ENCODE results near the gene CHRNB4.

DNA sequence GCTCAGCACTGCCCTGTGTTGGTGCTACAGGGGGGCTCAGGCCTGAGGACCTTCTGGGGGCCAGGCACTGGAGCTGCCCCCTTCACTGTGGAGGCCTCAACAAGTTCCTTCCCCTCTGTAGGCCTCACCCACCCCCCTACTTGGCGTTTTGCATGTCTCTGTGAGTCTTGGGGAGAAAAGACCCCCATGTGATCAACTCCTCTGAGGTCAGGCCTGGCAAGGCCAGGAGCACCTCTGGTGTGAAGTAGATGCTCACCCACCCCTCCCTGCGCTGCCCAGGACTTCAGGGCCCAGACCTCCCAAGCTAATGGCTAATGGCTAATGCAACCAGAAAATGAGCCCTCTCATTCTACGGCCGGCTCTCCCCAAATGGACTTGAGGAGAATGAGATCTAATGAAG, 34.2 kb upstream of the CHRNB4 start:
- no peak for TF ChIP-seq POLR2A (IDR thresholded peaks at IDR 0.05)
- TF ChIP-seq, protein P1, sequence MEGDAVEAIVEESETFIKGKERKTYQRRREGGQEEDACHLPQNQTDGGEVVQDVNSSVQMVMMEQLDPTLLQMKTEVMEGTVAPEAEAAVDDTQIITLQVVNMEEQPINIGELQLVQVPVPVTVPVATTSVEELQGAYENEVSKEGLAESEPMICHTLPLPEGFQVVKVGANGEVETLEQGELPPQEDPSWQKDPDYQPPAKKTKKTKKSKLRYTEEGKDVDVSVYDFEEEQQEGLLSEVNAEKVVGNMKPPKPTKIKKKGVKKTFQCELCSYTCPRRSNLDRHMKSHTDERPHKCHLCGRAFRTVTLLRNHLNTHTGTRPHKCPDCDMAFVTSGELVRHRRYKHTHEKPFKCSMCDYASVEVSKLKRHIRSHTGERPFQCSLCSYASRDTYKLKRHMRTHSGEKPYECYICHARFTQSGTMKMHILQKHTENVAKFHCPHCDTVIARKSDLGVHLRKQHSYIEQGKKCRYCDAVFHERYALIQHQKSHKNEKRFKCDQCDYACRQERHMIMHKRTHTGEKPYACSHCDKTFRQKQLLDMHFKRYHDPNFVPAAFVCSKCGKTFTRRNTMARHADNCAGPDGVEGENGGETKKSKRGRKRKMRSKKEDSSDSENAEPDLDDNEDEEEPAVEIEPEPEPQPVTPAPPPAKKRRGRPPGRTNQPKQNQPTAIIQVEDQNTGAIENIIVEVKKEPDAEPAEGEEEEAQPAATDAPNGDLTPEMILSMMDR (IDR thresholded peaks at IDR 0.05): no peak
